Measurements from ENCODE around the gene STRN.

STRN gene

GRCh38 chr2:36854241-36854640 lies 112.1 kb downstream of the STRN start:
- DNase-seq (ENCODE audit: low read depth), result no peak
- TF ChIP-seq MYC (IDR thresholded peaks at IDR 0.05; ENCODE audit: low read depth, low read length) (no peak), MAX (IDR thresholded peaks at IDR 0.05; ENCODE audit: low read depth, low read length) (no peak), POLR2A (IDR thresholded peaks at IDR 0.05; ENCODE audit: extremely low read depth, insufficient read length) (no peak)
- TF ChIP-seq, protein P1, sequence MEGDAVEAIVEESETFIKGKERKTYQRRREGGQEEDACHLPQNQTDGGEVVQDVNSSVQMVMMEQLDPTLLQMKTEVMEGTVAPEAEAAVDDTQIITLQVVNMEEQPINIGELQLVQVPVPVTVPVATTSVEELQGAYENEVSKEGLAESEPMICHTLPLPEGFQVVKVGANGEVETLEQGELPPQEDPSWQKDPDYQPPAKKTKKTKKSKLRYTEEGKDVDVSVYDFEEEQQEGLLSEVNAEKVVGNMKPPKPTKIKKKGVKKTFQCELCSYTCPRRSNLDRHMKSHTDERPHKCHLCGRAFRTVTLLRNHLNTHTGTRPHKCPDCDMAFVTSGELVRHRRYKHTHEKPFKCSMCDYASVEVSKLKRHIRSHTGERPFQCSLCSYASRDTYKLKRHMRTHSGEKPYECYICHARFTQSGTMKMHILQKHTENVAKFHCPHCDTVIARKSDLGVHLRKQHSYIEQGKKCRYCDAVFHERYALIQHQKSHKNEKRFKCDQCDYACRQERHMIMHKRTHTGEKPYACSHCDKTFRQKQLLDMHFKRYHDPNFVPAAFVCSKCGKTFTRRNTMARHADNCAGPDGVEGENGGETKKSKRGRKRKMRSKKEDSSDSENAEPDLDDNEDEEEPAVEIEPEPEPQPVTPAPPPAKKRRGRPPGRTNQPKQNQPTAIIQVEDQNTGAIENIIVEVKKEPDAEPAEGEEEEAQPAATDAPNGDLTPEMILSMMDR (IDR thresholded peaks at IDR 0.05; ENCODE audit: low read depth, low read length), result no peak
- no peak overlapping the region for H3K4me3 ChIP-seq (ENCODE audit: low read depth, low read length)

DNA sequence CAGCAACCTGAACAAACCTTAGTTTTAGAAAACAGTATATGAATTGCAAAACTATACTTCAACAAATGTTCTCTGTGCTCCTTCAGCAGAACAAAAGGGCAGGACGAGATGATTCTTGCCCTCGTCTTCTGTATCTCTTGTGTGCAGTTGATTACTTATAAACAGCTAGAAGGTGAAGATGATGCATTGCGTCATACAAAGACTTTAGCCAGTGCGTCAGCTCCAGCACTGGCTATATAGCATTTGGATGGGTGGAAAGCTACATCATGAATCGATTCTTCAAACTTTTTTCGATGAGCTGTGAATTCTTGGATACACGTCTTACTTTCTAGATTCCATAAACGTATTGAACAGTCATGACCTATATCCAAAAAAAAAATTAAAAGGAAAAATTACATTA lies 117.1 kb downstream of the STRN start:
- no peak for DNase-seq (ENCODE audit: low read depth)

GRCh38 chr2:36843838-36844237 lies 122.5 kb downstream of the STRN start:
- TF ChIP-seq POLR2A (IDR thresholded peaks at IDR 0.05; ENCODE audit: extremely low read depth, insufficient read length), result no peak
- no peak for TF ChIP-seq MAX (IDR thresholded peaks at IDR 0.05; ENCODE audit: low read depth, low read length)
- no peak for TF ChIP-seq MYC (IDR thresholded peaks at IDR 0.05; ENCODE audit: low read depth, low read length)
- TF ChIP-seq, protein P1 (IDR thresholded peaks at IDR 0.05; ENCODE audit: low read depth, low read length), result no peak
- no peak for DNase-seq (ENCODE audit: low read depth)
- H3K4me3 ChIP-seq (ENCODE audit: low read depth, low read length), result no peak overlapping the region

More for the DNA sequence above, 117.1 kb downstream of the STRN start:
- TF ChIP-seq, protein P1 (IDR thresholded peaks at IDR 0.05; ENCODE audit: low read depth, low read length), result no peak
- TF ChIP-seq MYC (IDR thresholded peaks at IDR 0.05; ENCODE audit: low read depth, low read length) (no peak), MAX (IDR thresholded peaks at IDR 0.05; ENCODE audit: low read depth, low read length) (no peak), POLR2A (IDR thresholded peaks at IDR 0.05; ENCODE audit: extremely low read depth, insufficient read length) (no peak)
- no peak overlapping the region for H3K4me3 ChIP-seq (ENCODE audit: low read depth, low read length)

DNA sequence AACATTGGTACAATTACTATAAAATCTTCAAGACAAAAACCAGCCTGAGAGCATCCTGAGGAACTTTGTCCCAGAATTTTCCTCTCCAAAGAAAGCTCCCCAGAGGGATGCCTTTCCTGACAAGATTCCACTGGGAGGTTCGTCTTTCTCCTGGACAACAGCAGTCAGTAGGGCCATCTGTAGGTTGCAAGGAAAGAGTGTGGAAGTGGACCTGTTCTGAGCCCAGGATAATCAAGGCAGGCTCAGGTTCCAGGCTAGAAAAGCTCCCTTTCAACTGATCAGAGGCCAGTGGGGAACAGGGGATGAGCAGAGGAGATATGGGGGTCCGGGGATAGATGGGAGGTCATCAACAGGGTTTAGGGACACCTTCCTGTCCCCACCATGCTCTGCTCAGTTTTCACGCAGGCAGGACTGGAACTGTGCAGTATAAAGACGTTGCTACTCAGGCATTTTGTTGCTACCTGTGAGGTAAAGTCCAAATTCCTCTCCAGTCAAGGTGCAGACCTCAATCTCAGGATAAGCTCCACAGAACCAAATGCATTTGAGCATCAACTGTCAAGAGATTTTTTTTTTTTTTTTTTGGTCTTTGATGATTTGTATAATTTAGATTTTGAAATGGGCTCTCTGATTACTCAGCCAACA lies 126.2 kb downstream of the STRN start:
- TF ChIP-seq, protein P1 (IDR thresholded peaks at IDR 0.05; ENCODE audit: low read depth, low read length), result no peak
- TF ChIP-seq MAX (IDR thresholded peaks at IDR 0.05; ENCODE audit: low read depth, low read length) (no peak), MYC (IDR thresholded peaks at IDR 0.05; ENCODE audit: low read depth, low read length) (no peak), POLR2A (IDR thresholded peaks at IDR 0.05; ENCODE audit: extremely low read depth, insufficient read length) (no peak)
- no peak for DNase-seq (ENCODE audit: low read depth)

GRCh38 chr2:36834731-36835524 lies 131.4 kb downstream of the STRN start:
- H3K4me3 ChIP-seq (ENCODE audit: low read depth, low read length), result no peak overlapping the region
- DNase-seq (ENCODE audit: low read depth), result no peak
- TF ChIP-seq, protein P1 (IDR thresholded peaks at IDR 0.05; ENCODE audit: low read depth, low read length), result no peak
- TF ChIP-seq POLR2A (IDR thresholded peaks at IDR 0.05; ENCODE audit: extremely low read depth, insufficient read length) (no peak), MYC (IDR thresholded peaks at IDR 0.05; ENCODE audit: low read depth, low read length) (no peak), MAX (IDR thresholded peaks at IDR 0.05; ENCODE audit: low read depth, low read length) (no peak)

More for the DNA sequence above, 126.2 kb downstream of the STRN start:
- no peak overlapping the region for H3K4me3 ChIP-seq (ENCODE audit: low read depth, low read length)

All from NB4 (cell line).